Heart left ventricle (tissue), 16 donors: ENCODE measurements around the gene OR1J4. TPM values are rescaled to one million over a fixed set of nuclear protein-coding genes. Genes with fewer than 3 reads are reported as not detected.

Experiments
- ATAC-seq, 4 donors: fragments of 200-7000 bp; cut with Tn5 transposase; one replicate each; pipeline ENCODE4 v1.9.1; 2020 to 2022; ENCODE audit warnings: moderate library complexity in 4 of 4, mild to moderate bottlenecking in 3 of 4, moderate number of reproducible peaks in 1 of 4
- DNase-seq, 5 donors: peaks; one replicate each; pipeline ENCODE4 v3.0.0-alpha.2; 2020
- H3K27ac ChIP-seq, 12 donors: fragments of 200-600 bp; sonication (generic) in 4 of 12; one replicate each; pipeline versions ENCODE4 v1.5.0 to v1.8.0; 2016 to 2022; ENCODE audit warnings: mild to moderate bottlenecking in 2 of 12
- H3K27me3 ChIP-seq, 9 donors: fragments of 200-600 bp; sonication (generic) in 2 of 9; one replicate each; pipeline versions ENCODE4 v1.5.1 to v1.8.0; 2016 to 2022; ENCODE audit warnings: mild to moderate bottlenecking in 3 of 9
- H3K36me3 ChIP-seq, 9 donors: fragments of 200-600 bp; sonication (generic) in 2 of 9; one replicate each; pipeline versions ENCODE4 v1.5.0 to v1.8.0; 2018 to 2022; ENCODE audit warnings: mild to moderate bottlenecking in 2 of 9
- H3K4me1 ChIP-seq, 12 donors: fragments of 200-600 bp; sonication (generic) in 4 of 12; one replicate each; pipeline versions ENCODE4 v1.5.0 to v1.8.0; 2016 to 2022; ENCODE audit warnings: mild to moderate bottlenecking in 3 of 12
- H3K4me3 ChIP-seq, 12 donors: fragments of 200-600 bp; sonication (generic) in 4 of 12; one replicate each; pipeline versions ENCODE4 v1.5.0 to v1.8.0; 2017 to 2022; ENCODE audit warnings: mild to moderate bottlenecking in 9 of 12, moderate library complexity in 4 of 12
- H3K9me3 ChIP-seq, 12 donors: fragments of 200-600 bp; sonication (generic) in 4 of 12; one replicate each; pipeline versions ENCODE4 v1.5.0 to v1.8.0; 2016 to 2022; ENCODE audit warnings: mild to moderate bottlenecking in 1 of 12
- CTCF ChIP-seq, 12 donors: fragments of 200-600 bp; sonication (generic) in 4 of 12; IDR thresholded peaks; one replicate each; pipeline versions ENCODE4 v1.5.0 to v1.8.0; 2018 to 2022; ENCODE audit warnings: antibody characterized with exemption in 12 of 12, mild to moderate bottlenecking in 5 of 12
- POLR2A ChIP-seq, 2 donors: fragments of 450-650 bp; IDR thresholded peaks; one replicate each; pipeline ENCODE4 v1.6.1; 2017; ENCODE audit warnings: antibody characterized with exemption in 2 of 2, mild to moderate bottlenecking in 2 of 2, moderate library complexity in 2 of 2
- WGBS, 4 donors: extraction: QIAGEN DNeasy Blood & Tissue Kit in 2 of 4; methylation state at CpG; one replicate each; pipeline versions ENCODE4 v1.1.5 to v1.1.7; 2013 to 2018; 5-methylcytosine and 5-hydroxymethylcytosine counted together
- intact Hi-C, 10 donors: fragments of 100-400 bp; cut with DNase I; formaldehyde crosslinking; loops; one replicate each; pipeline versions ENCODE4 v1.11.1 to v1.14.2; 2022
- polyA plus RNA-seq, 2 donors: library from polyadenylated mRNA; stranded (reverse); fragments of 200-250 nt; gene quantifications; one replicate each; pipeline ENCODE4 v1.2.3, GENCODE V29; 2013
- total RNA-seq, 9 donors: library from RNA; depleted of rRNA in 2 of 9; stranded (reverse); fragments of >200 nt in 2 of 9; fragmentation: NEBNext Ultra II Directional in 3 of 9; extraction: Animal tissue kit (Norgen Biotek cat#: 25700) in 3 of 9; gene quantifications; one replicate each; pipeline versions ENCODE4 v1.1.0 to v1.2.4, GENCODE V29; 2016 to 2023
- donor health status: ischemic (EF 13 %, LVEDD 7.1; RV severe dilation, severe dysfunction).
- donor health status: healthy with polysubstance abuse.
- donor health status: DM: no; HTN: yes; CAD: no.
- donor health status: DM: no; HTN: no; CAD: no.
- donor health status: ischemic (EF 25% LVEDD 6.9; RV normal size, moderate dysfunction).
- donor health status: ischemic (EF 25% LVEDD 5.7; RV mildly dilated, moderate dysfunction).
- donor health status: healthy.
- donor health status: DM: yes; HTN: yes; CAD: no.
- donor health status: ischemic (EF 35%, LVEDD 5.7; RV mildly dilated, moderate dysfunction).
- donor health status: nonischemic (EF 11% LVEDD 7.7; RV severe dilation, severe dysfunction).
- donor health status: DM: yes; HTN: yes; CAD: no.
- donor health status: PGD.
- donor health status: ischemic (EF 29% LVEDD 5.4; RV normal size, mild dysfunction).
- donor health status: nonischemic (EF 23%, LVEDD 6.1; RV moderate dilation, normal function).

Gene OR1J4
- total and polyA plus RNA-seq, 11 donors, result not detected

GRCh38 chr9:122546196-122546595 is 27.3 kb downstream of the OR1J4 start:
- Histone ChIP-seq H3K36me3 (no peaks in the 10 kb centered on the region), H3K4me1 (no peaks in the 10 kb centered on the region), H3K27ac (no peak overlapping the region), H3K4me3 (no peak overlapping the region), H3K27me3 (no peaks in the 10 kb centered on the region), H3K9me3 (peaks cover 0 to 7% (median 0%) of the 10 kb centered on the region in 12 donors)
- intact Hi-C loops, result no loop called here
- ATAC-seq (no peak), DNase-seq (no peak)
- 57 to 67% (median 58%) methylated on average over 8 of the region's 8 CpGs for WGBS, 4 donors
- TF ChIP-seq POLR2A (IDR thresholded peaks at IDR 0.05) (no peak), CTCF (IDR thresholded peaks at IDR 0.05) (no peak)

DNA sequence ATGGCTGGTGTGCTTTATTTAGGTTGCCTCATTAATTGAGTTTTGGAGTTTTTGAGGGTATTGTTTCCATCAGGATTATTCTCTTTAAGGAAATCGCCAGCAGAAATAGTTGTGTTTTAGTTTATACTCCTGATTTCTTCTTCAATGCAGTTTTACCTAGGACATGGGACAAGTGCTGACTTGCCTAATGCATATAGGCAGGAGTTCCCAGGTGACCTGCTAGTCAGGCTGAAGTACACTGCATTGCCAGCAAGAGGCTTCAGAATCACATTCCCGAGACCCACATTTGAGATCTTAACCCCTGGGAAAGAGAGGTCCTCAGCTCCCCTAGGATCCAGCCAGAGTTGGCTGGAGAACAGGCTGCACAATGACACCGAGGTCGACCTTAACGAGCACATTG is 32.4 kb downstream of the OR1J4 start:
- 75 to 89% (median 80%) methylated on average over 5 of the region's 5 CpGs for WGBS, 4 donors
- DNase-seq (no peak), ATAC-seq (no peak)
- intact Hi-C loops, result no loop called here
- TF ChIP-seq POLR2A (IDR thresholded peaks at IDR 0.05) (no peak), CTCF (IDR thresholded peaks at IDR 0.05) (no peak)
- Histone ChIP-seq H3K27ac (no peak overlapping the region), H3K27me3 (peaks cover 0 to 3% (median 0%) of the 10 kb centered on the region in 9 donors), H3K4me3 (no peak overlapping the region), H3K4me1 (no peaks in the 10 kb centered on the region), H3K36me3 (no peaks in the 10 kb centered on the region), H3K9me3 (peaks cover 0 to 7% (median 0%) of the 10 kb centered on the region in 12 donors)

GRCh38 chr9:122552812-122553211 is 33.9 kb downstream of the OR1J4 start, which contains the start of gene OR1N2:
Gene OR1N2, plus strand, starts transcription at chr9:122553112. Its CDS starts 100 bp downstream, at chr9:122553212.
- ATAC-seq (no peak), DNase-seq (no peak)
- Histone ChIP-seq H3K36me3 (no peaks in the 10 kb centered on the region), H3K27ac (no peak within 1 kb of the TSS), H3K27me3 (peaks cover 0 to 3% (median 0%) of the 10 kb centered on the region in 9 donors), H3K4me3 (no peak within 1 kb of the TSS), H3K4me1 (no peaks in the 10 kb centered on the region), H3K9me3 (peaks cover 0 to 5% (median 0%) of the 10 kb centered on the region in 12 donors)
- 56 to 73% (median 67%) methylated on average over 2 of the region's 2 CpGs for WGBS, 4 donors
- no peak for TF ChIP-seq POLR2A (IDR thresholded peaks at IDR 0.05)
- TF ChIP-seq CTCF (IDR thresholded peaks at IDR 0.05), result no peak
- intact Hi-C loops, result no loop called here

- DNase-seq (no peak), ATAC-seq (no peak)
- no peaks in the 10 kb centered on the region for H3K36me3 ChIP-seq
- TF ChIP-seq POLR2A (IDR thresholded peaks at IDR 0.05) (no peak), CTCF (IDR thresholded peaks at IDR 0.05) (no peak)
- no peaks in the 10 kb centered on the region for H3K4me1 ChIP-seq
- intact Hi-C loops, result no loop called here
- no peak overlapping the region for H3K27ac ChIP-seq
- H3K27me3 ChIP-seq, result peaks cover 0 to 4% (median 0%) of the 10 kb centered on the region in 9 donors
- 59 to 82% (median 77%) methylated on average over 4 of the region's 4 CpGs for WGBS, 4 donors
- H3K4me3 ChIP-seq, result no peak overlapping the region
- peaks cover 0 to 18% (median 0%) of the 10 kb centered on the region in 12 donors for H3K9me3 ChIP-seq
Measured at GRCh38 chr9:122561446-122561845, 42.5 kb downstream of the OR1J4 start.
